ENCODE results near the gene RUFY4. TPM values are rescaled to one million over a fixed set of nuclear protein-coding genes. Genes with fewer than 3 reads are reported as not detected.

Gene RUFY4
- total RNA-seq, 4 donors from 2014 or later, result 0.07 TPM; not detected in 3

DNA sequence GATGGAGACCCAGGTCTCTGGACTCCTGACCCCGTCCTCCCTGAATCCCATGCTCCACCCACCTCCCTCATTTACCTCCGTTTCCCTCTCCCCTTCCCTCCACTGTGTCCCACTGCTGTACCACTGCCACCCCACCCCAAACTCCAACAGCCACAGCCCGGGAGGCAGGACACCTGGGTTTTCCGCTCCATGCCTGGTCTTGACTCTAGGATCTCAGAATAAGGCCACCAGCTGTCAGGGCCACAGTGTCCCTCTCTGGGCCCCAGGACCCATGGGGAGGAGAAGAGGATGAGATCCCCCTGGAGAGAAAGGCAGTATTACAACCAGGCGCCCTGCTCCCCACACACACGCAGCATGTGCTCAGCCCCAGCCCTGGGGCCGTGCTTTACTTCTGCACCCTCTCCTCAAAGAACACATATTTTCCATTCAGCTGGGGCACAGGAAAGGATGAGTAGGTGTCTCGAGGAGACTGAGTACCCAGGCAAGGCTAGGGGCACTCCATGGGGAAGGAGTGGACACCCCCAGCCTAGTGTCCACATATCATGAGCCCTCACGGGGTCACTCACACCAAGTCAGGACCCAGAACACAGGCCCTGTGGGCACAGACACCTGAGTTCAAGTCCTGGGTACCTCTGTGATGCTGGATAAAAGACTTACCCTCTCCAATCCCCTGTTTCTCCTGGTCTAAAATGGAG, 700 bp downstream of the RUFY4 start:
- TF ChIP-seq, protein P1, sequence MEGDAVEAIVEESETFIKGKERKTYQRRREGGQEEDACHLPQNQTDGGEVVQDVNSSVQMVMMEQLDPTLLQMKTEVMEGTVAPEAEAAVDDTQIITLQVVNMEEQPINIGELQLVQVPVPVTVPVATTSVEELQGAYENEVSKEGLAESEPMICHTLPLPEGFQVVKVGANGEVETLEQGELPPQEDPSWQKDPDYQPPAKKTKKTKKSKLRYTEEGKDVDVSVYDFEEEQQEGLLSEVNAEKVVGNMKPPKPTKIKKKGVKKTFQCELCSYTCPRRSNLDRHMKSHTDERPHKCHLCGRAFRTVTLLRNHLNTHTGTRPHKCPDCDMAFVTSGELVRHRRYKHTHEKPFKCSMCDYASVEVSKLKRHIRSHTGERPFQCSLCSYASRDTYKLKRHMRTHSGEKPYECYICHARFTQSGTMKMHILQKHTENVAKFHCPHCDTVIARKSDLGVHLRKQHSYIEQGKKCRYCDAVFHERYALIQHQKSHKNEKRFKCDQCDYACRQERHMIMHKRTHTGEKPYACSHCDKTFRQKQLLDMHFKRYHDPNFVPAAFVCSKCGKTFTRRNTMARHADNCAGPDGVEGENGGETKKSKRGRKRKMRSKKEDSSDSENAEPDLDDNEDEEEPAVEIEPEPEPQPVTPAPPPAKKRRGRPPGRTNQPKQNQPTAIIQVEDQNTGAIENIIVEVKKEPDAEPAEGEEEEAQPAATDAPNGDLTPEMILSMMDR (IDR thresholded peaks at IDR 0.05), result no peak
- no peak for TF ChIP-seq POLR2A (IDR thresholded peaks at IDR 0.05)
- H3K9me3 ChIP-seq, result no peaks in the 10 kb centered on the region
- H3K4me3 ChIP-seq, result no peak overlapping the region
- intact Hi-C loops (cut with DNase I; ENCODE audit: low total_unique reads), result no loop called here
- no peak for DNase-seq
- H3K27ac ChIP-seq, result no peak overlapping the region
- no peaks in the 10 kb centered on the region for H3K27me3 ChIP-seq
- no peaks in the 10 kb centered on the region for H3K36me3 ChIP-seq
- no peaks in the 10 kb centered on the region for H3K4me1 ChIP-seq

DNA sequence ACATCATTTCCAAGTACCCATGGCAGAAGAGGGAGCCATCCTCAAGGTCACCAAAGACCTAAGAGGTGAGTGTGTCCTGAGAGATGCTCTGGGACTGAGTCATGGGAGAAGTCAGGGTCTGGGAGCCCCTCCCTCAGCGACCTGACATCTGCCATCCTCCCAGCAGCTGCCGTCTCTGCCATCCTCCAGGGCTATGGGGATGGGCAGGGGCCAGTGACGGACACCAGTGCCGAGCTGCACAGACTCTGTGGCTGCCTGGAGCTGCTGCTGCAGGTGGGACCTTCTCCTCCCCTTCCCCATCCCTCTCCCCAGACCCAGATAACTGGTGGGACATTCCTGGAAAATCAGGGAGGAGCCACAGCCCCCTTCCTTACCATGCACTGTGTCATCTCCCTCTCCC, 1.5 kb downstream of the RUFY4 start:
- H3K4me3 ChIP-seq, result no peak overlapping the region
- no peaks in the 10 kb centered on the region for H3K36me3 ChIP-seq
- TF ChIP-seq, protein P1 (IDR thresholded peaks at IDR 0.05), result no peak
- TF ChIP-seq POLR2A (IDR thresholded peaks at IDR 0.05), result no peak
- no peak overlapping the region for H3K27ac ChIP-seq
- intact Hi-C loops (cut with DNase I; ENCODE audit: low total_unique reads), result no loop called here
- H3K27me3 ChIP-seq, result no peaks in the 10 kb centered on the region
- no peak for DNase-seq
- H3K9me3 ChIP-seq, result no peaks in the 10 kb centered on the region
- H3K4me1 ChIP-seq, result no peaks in the 10 kb centered on the region

DNA sequence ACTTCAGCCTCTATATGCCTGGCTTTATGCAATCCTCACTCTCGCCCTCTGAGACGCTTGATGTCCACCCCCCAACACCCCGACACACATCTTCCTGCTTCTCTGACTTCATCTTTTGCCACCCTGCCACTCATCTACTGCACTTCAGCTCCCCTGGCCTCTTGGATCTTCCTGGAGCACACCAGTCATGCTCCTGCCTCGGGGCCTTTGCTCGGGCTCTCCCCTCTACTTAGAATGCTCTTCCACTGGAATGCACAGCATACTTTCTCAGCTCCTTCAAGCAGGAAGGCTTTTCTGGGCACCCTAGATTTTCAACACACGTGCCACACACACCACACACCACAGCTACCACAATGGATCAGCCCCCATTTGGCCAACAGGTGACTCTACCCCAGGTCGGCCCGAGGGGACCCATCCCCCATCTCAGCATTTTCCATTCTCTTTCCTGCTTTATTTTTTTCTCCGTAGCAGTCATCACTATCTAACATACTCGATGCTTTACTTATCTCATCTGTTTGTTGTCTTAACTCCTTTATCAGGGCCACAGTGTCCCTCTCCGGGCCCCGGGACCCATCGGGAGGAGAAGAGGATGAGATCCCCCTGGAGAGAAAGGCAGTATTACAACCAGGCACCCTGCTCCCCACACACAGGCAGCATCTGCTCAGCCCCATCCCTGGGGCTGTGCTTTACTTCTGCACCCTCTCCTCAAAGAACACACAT, 2.3 kb downstream of the RUFY4 start:
- DNase-seq, result no peak
- Histone ChIP-seq H3K4me1 (no peaks in the 10 kb centered on the region), H3K4me3 (no peak overlapping the region), H3K27ac (no peak overlapping the region), H3K27me3 (no peaks in the 10 kb centered on the region), H3K9me3 (no peaks in the 10 kb centered on the region), H3K36me3 (no peaks in the 10 kb centered on the region)
- no peak for TF ChIP-seq POLR2A (IDR thresholded peaks at IDR 0.05)
- TF ChIP-seq, protein P1 (IDR thresholded peaks at IDR 0.05), result no peak
- intact Hi-C loops (cut with DNase I; ENCODE audit: low total_unique reads), result no loop called here

- Histone ChIP-seq H3K27me3 (no peaks in the 10 kb centered on the region), H3K4me3 (no peak overlapping the region), H3K36me3 (no peaks in the 10 kb centered on the region), H3K9me3 (no peaks in the 10 kb centered on the region), H3K27ac (no peak overlapping the region), H3K4me1 (no peaks in the 10 kb centered on the region)
- no peak for DNase-seq
- intact Hi-C loops (cut with DNase I; ENCODE audit: low total_unique reads), result no loop called here
- TF ChIP-seq POLR2A (IDR thresholded peaks at IDR 0.05), result no peak
- TF ChIP-seq, protein P1 (IDR thresholded peaks at IDR 0.05), result no peak
Observed at GRCh38 chr2:218072002-218072401, 2.9 kb downstream of the RUFY4 start.

GRCh38 chr2:218072478-218073024, 3.5 kb downstream of the RUFY4 start:
- Histone ChIP-seq H3K4me3 (no peak overlapping the region), H3K9me3 (no peaks in the 10 kb centered on the region), H3K27ac (no peak overlapping the region), H3K36me3 (no peaks in the 10 kb centered on the region), H3K27me3 (no peaks in the 10 kb centered on the region), H3K4me1 (no peaks in the 10 kb centered on the region)
- no peak for DNase-seq
- no peak for TF ChIP-seq POLR2A (IDR thresholded peaks at IDR 0.05)
- TF ChIP-seq, protein P1 (IDR thresholded peaks at IDR 0.05), result no peak
- intact Hi-C loops (cut with DNase I; ENCODE audit: low total_unique reads), result no loop called here
